Tibial nerve (tissue), 4 donors: Measurements from ENCODE around the gene EXOC6B. TPM values are rescaled to one million over a fixed set of nuclear protein-coding genes. Genes with fewer than 3 reads are reported as not detected.

Source experiments
- DNase-seq, 2 donors: peaks; one replicate each; pipeline ENCODE4 v3.0.0-alpha.2; 2019; ENCODE audit warnings: low spot score in 2 of 2
- H3K27ac ChIP-seq, 4 donors: fragments of 200-600 bp; sonication (generic) in 3 of 4; one replicate each; pipeline ENCODE4 v1.5.1; 2017 to 2019; ENCODE audit warnings: mild to moderate bottlenecking in 1 of 4
- H3K27me3 ChIP-seq, 2 donors: fragments of 200-600 bp; sonication (generic) in 1 of 2; one replicate each; pipeline versions ENCODE4 v1.5.1 to v1.6.0; 2017 to 2019
- H3K36me3 ChIP-seq, 3 donors: fragments of 200-600 bp; sonication (generic); one replicate each; pipeline ENCODE4 v1.5.1; 2018 to 2019
- H3K4me1 ChIP-seq, 4 donors: fragments of 200-600 bp; sonication (generic) in 3 of 4; one replicate each; pipeline ENCODE4 v1.5.1; 2017 to 2019
- H3K4me3 ChIP-seq, 4 donors: fragments of 200-600 bp; sonication (generic) in 3 of 4; one replicate each; pipeline ENCODE4 v1.5.1; 2017 to 2019; ENCODE audit warnings: mild to moderate bottlenecking in 1 of 4, moderate library complexity in 1 of 4
- H3K9me3 ChIP-seq, 4 donors: fragments of 200-600 bp; sonication (generic) in 3 of 4; one replicate each; pipeline ENCODE4 v1.5.1; 2017 to 2019
- CTCF ChIP-seq, 5 experiments: fragments of 200-600 bp in 3 of 5; fragments of 450-650 bp in 2 of 5; sonication (generic) in 3 of 5; IDR thresholded peaks; one replicate each; pipeline ENCODE4 v1.5.1; 2016 to 2019; ENCODE audit warnings: antibody characterized with exemption in 5 of 5, mild to moderate bottlenecking in 3 of 5, moderate library complexity in 2 of 5
- EP300 ChIP-seq, 2 donors: sonication (generic); formaldehyde crosslinking; IDR thresholded peaks; one replicate each; pipeline ENCODE4 v1.6.1; 2017; ENCODE audit warnings: antibody characterized with exemption in 2 of 2, mild to moderate bottlenecking in 1 of 2
- POLR2A ChIP-seq, 2 donors: fragments of 450-650 bp; IDR thresholded peaks; one replicate each; pipeline ENCODE4 v1.6.1; 2017; ENCODE audit warnings: antibody characterized with exemption in 2 of 2, mild to moderate bottlenecking in 2 of 2, moderate library complexity in 2 of 2
- whole genome bisulfite sequencing, 2 donors: methylation state at CpG; one replicate each; pipeline ENCODE4 v1.1.5; 2018; 5-methylcytosine and 5-hydroxymethylcytosine counted together
- total RNA-seq, 4 donors: library from RNA; depleted of rRNA; stranded (reverse); fragments of >200 nt; gene quantifications; one replicate each; pipeline ENCODE4 v1.1.0, GENCODE V29; 2016

The EXOC6B gene
- total RNA-seq, 4 donors from 2014 or later = 22.1 to 41.1 (median 30.3) TPM

GRCh38 chr2:72210470-72210869, 615.4 kb downstream of the EXOC6B start:
- H3K4me3 ChIP-seq = no peak overlapping the region

GRCh38 chr2:72208225-72208624, 617.6 kb downstream of the EXOC6B start:
- no peak overlapping the region for H3K4me3 ChIP-seq
- 97 to 100% methylated on average over 1 of the region's 1 CpG for WGBS, 2 donors
- no peak for DNase-seq
- H3K36me3 ChIP-seq = no peaks in the 10 kb centered on the region
- TF ChIP-seq EP300 (IDR thresholded peaks at IDR 0.05) (no peak), POLR2A (IDR thresholded peaks at IDR 0.05) (no peak), CTCF (IDR thresholded peaks at IDR 0.05) (no peak)
- no peaks in the 10 kb centered on the region for H3K9me3 ChIP-seq
- no peaks in the 10 kb centered on the region for H3K27me3 ChIP-seq
- peaks cover 0 to 31% (median 17%) of the 10 kb centered on the region in 4 donors for H3K4me1 ChIP-seq
- no peak overlapping the region for H3K27ac ChIP-seq

More at GRCh38 chr2:72210470-72210869, 615.4 kb downstream of the EXOC6B start:
- TF ChIP-seq CTCF (IDR thresholded peaks at IDR 0.05) (no peak), EP300 (IDR thresholded peaks at IDR 0.05) (no peak), POLR2A (IDR thresholded peaks at IDR 0.05) (no peak)
- peaks cover 0 to 13% (median 3%) of the 10 kb centered on the region in 4 donors for H3K4me1 ChIP-seq
- H3K27me3 ChIP-seq = no peaks in the 10 kb centered on the region
- H3K27ac ChIP-seq = no peak overlapping the region
- H3K9me3 ChIP-seq = no peaks in the 10 kb centered on the region
- H3K36me3 ChIP-seq = no peaks in the 10 kb centered on the region
- 76 to 83% methylated on average over 2 of the region's 2 CpGs for WGBS, 2 donors
- DNase-seq = no peak

- no peak for TF ChIP-seq POLR2A (IDR thresholded peaks at IDR 0.05)
- no peak for TF ChIP-seq CTCF (IDR thresholded peaks at IDR 0.05)
- TF ChIP-seq EP300 (IDR thresholded peaks at IDR 0.05) = no peak
- H3K36me3 ChIP-seq = no peaks in the 10 kb centered on the region
Observed at GRCh38 chr2:72207334-72207733, 618.5 kb downstream of the EXOC6B start.

GRCh38 chr2:72205504-72205881, 620.3 kb downstream of the EXOC6B start:
- peak overlapping the region in 3 of 4 donors; percentile 2 to 39 (median 26) for H3K27ac ChIP-seq
- WGBS, 2 donors = 46 to 65% methylated on average over 3 of the region's 3 CpGs

More at GRCh38 chr2:72207334-72207733, 618.5 kb downstream of the EXOC6B start:
- Histone ChIP-seq H3K4me1 (peaks cover 0 to 33% (median 17%) of the 10 kb centered on the region in 4 donors), H3K4me3 (no peak overlapping the region), H3K27me3 (no peaks in the 10 kb centered on the region), H3K27ac (no peak overlapping the region), H3K9me3 (no peaks in the 10 kb centered on the region)
- DNase-seq = no peak
- WGBS, 2 donors = 96% methylated on average over 2 of the region's 2 CpGs

More at GRCh38 chr2:72205504-72205881, 620.3 kb downstream of the EXOC6B start:
- Histone ChIP-seq H3K27me3 (no peaks in the 10 kb centered on the region), H3K4me1 (peaks cover 0 to 33% (median 17%) of the 10 kb centered on the region in 4 donors), H3K9me3 (no peaks in the 10 kb centered on the region), H3K4me3 (no peak overlapping the region), H3K36me3 (no peaks in the 10 kb centered on the region)
- TF ChIP-seq CTCF (IDR thresholded peaks at IDR 0.05) = no peak
- no peak for DNase-seq
